Activated gamma-delta T cell treated with anti-CD3 and anti-CD28 coated beads, Interleukin-2, amount 50 U/mL, for 16 hours (primary cell): ENCODE data around the gene CAPZA1.

Experiments
- DNase-seq: peaks from one replicate; pipeline ENCODE4 v3.0.0-alpha.2; 2020; ENCODE audit warnings: low read depth

CAPZA1 gene

DNA sequence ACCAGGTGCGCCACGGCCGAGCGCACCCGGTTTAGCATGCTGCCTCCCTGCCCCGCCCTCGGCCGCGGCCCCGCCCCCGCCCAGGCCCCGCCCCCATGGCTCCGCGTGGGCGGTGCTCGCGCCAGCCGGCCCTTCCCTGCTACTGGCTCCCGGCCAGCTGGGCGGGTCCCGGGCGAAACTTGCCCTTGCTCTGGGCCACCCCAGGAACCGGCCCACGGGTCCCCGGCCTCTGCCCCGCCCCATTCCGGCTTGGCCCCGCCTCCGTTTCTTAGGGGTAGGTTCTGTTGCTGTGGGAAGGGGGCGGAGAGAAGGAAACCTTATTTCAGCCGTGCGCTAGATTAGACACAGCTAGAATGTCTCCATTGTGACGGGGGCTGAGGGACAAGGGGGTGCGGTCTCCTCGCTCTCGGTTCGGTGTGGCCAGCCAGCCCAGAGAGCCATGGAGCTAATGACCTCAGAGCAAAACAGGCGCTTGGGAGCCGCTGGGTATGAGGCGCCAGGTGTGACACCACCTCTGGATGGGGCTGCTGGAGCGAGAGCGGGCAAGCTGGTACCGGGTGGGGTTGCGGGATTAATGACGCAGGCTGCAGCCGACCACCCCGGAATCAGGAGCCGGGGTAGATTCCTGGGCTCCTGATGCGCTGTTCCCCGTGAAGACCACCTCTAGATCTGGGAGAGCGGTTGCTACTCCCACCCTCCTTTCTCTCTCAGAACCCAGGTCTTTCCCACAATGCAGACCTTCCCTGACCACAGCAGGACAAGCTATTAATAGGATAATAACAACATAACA is 95.8 kb downstream of the CAPZA1 start, which contains the start of gene PPM1J:
TSS of gene PPM1J (minus strand) at position 69 of the 790 bp plus-strand sequence. CDS start at position 38, 31 bp downstream.
- DNase-seq, result peak; percentile 95

DNA sequence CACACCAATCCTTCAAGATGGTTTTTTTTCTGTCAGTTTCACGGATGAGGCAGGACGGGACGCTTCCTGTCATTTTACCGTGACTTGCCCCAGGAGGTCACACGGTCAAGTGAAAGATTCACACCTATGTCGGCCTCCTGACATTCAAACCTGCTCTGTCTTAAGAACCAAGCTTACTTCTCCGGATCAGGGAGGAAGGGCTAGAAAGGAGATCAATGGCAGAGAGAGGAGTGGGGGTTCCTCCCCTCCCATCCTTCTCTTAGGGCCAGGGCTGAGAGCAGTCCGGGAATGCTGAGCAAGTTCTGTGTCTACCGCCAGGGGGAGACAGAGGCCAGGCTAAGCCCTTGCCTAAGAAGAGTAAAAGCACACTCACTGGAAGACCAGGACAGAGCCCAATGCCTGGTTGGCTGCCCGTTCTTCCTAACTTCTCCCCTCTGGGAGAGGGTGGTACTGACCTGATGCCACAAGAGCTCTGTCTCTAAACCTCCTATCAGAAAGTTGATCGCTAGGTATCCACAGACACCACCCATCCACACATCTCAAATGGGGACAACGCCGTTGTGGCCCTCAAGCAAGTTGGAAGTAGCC is 96.6 kb downstream of the CAPZA1 start:
- peak; percentile 61 for DNase-seq

DNA sequence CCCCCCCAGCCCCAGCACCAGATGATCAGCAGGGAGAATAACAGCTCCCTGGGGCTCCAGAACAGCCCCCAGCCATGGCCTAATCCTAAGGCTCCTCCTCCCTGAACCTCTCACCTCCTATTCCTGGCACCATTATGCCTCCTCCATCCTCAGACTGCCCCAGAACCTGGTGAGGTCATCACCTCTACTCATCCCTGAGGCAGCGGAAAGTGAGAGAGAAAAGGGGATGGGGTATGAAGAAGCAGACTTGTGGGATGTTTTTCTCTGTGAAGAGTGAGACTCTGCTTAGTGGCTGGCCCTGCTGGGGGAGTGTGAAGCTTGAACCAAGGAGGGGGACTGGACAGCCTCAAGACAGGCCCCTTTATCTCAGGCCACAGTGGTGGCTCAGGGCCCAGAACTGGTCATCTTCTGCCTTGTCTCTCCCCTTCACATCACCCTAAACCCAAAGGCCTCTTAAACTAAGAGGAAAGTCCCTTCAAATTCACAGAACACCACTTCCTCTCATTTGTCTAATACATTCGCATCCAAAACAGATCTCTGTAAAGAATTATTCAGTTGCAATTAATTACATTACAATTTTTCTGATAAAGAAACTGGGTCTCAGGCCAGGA is 97.7 kb downstream of the CAPZA1 start:
- no peak for DNase-seq

DNA sequence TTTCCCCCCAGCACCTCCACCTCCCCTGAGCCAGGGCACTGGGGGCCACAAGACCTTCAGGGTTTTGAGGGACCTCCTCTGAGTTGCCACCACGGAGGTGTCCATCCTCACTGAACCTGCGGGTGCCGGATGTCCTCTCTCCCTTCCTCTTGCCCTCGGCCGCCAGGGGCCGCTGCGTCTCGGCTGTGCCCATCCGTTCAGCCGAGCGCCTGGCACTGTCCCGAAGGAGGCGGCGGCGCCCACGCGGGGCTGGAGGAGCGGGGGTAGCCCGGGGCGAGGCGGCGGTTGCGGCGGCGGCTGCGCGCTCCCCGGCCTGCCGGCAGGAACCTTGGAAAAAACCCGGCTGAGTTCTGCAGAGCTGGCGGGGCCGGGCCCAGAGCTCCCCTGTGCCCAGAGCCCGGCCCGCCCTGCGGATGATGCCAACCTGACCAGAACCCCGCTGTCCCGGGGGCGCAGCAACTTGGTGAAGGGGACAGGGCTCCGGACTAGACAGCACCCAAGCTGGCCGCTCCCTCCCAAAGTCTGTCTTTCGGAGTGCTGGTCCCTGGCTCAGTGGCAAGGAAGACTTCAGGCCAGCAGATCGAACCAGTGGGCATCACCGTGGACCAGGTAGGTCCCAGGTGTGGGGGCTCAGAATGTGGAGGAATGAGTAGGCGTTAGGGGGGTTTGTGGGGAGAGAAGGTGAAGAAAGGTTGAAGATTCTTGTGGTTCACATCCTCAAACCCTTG is 99.2 kb downstream of the CAPZA1 start:
- DNase-seq, result peak; percentile 65

DNA sequence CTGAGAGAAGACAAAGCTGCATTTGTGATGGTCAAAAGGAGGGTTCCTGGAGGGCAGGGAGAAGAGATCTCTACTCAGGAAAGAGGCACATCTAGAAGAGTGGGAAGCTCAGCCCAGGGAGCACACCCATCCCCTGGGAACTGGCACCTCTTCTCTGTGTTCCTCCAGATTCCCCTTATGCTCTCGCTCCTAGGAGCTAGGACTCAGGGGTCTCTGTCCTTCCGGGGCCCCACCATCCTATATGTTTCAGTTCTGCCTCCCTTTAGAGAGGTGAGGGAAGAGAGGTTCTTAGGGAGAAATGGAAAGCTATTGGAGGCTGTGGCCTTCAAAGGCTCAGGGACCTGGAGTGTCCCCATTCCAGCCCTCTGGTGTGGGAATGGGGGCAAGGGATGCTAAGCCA is 100.1 kb downstream of the CAPZA1 start:
- no peak for DNase-seq

DNA sequence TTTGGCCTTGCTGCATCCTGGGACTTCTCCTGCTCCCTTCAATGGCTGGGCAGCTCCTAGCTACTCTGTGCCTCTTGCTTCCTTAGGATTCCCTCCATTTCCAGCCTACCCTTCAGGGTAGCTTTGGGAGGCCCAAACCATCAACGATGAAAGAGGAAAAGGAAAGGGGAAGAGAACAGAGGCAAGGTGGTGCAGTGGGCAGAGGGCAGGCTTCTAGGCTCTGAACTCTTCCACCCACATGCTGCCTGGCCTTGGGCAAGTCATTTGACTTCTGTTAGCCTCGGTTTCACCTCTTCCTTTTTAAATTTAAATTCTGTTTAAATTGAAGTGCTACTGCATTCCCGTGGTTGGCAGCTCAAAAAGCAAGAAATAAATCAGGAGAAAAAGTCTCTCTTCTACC is 101.2 kb downstream of the CAPZA1 start:
- no peak for DNase-seq
